Endothelial cell of umbilical vein (primary cell): ENCODE data around the gene ADAM10.

ENCODE experiments used
- EZH2 ChIP-seq: IDR thresholded peaks from 2 replicates; pipeline ENCODE4 v1.6.1; 2012; ENCODE audit warnings: borderline replicate concordance, low read depth, mild to moderate bottlenecking, moderate library complexity, low read length, inconsistent platforms; ENCODE audit not compliant: severe bottlenecking
- MAX ChIP-seq: IDR thresholded peaks from 2 replicates; pipeline ENCODE4 v1.6.1; 2011; ENCODE audit not compliant: insufficient read depth, insufficient read length
- MYC ChIP-seq: IDR thresholded peaks from one replicate; pipeline ENCODE4 v1.6.1; 2011; ENCODE audit warnings: mild to moderate bottlenecking, low read depth, low read length
- POLR2A ChIP-seq: IDR thresholded peaks from 2 replicates; pipeline ENCODE4 v1.6.1; 2012; ENCODE audit warnings: low read depth, mild to moderate bottlenecking, control low read depth, low read length
- POLR2AphosphoS5 ChIP-seq: IDR thresholded peaks from 2 replicates; pipeline ENCODE4 v1.6.1; 2012; ENCODE audit warnings: low read depth, mild to moderate bottlenecking, control low read depth, low read length, moderate library complexity; ENCODE audit not compliant: insufficient read depth
- TF ChIP-seq, protein P1 (sequence below), 2 donors: IDR thresholded peaks; 1 replicate in 1 of 2; 2 replicates in 1 of 2; pipeline ENCODE4 v1.5.1; 2011; ENCODE audit warnings: low read length in 2 of 2, mild to moderate bottlenecking in 2 of 2, moderate library complexity in 2 of 2, control low read depth in 1 of 2, inconsistent platforms in 1 of 2, low read depth in 1 of 2; ENCODE audit not compliant: insufficient read depth in 1 of 2; ENCODE audit errors: extremely low read depth in 1 of 2

GRCh38 chr15:58611731-58612676 lies 137.5 kb downstream of the ADAM10 start:
- TF ChIP-seq, protein P1, sequence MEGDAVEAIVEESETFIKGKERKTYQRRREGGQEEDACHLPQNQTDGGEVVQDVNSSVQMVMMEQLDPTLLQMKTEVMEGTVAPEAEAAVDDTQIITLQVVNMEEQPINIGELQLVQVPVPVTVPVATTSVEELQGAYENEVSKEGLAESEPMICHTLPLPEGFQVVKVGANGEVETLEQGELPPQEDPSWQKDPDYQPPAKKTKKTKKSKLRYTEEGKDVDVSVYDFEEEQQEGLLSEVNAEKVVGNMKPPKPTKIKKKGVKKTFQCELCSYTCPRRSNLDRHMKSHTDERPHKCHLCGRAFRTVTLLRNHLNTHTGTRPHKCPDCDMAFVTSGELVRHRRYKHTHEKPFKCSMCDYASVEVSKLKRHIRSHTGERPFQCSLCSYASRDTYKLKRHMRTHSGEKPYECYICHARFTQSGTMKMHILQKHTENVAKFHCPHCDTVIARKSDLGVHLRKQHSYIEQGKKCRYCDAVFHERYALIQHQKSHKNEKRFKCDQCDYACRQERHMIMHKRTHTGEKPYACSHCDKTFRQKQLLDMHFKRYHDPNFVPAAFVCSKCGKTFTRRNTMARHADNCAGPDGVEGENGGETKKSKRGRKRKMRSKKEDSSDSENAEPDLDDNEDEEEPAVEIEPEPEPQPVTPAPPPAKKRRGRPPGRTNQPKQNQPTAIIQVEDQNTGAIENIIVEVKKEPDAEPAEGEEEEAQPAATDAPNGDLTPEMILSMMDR (IDR thresholded peaks at IDR 0.05; ENCODE audit: extremely low read depth in 1 of 2, insufficient read depth in 1 of 2, low read depth in 1 of 2, low read length in 2 of 2) = no peak
- TF ChIP-seq MYC (no peak), POLR2A (no peak), MAX (no peak), EZH2 (no peak), POLR2AphosphoS5 (no peak)
